ENCODE measurements around the gene CPT1A. TPM values are rescaled to one million over a fixed set of nuclear protein-coding genes. Genes with fewer than 3 reads are reported as not detected.

Gene CPT1A
- total RNA-seq, 1 donor from 2014 or later: 0.54 TPM

DNA sequence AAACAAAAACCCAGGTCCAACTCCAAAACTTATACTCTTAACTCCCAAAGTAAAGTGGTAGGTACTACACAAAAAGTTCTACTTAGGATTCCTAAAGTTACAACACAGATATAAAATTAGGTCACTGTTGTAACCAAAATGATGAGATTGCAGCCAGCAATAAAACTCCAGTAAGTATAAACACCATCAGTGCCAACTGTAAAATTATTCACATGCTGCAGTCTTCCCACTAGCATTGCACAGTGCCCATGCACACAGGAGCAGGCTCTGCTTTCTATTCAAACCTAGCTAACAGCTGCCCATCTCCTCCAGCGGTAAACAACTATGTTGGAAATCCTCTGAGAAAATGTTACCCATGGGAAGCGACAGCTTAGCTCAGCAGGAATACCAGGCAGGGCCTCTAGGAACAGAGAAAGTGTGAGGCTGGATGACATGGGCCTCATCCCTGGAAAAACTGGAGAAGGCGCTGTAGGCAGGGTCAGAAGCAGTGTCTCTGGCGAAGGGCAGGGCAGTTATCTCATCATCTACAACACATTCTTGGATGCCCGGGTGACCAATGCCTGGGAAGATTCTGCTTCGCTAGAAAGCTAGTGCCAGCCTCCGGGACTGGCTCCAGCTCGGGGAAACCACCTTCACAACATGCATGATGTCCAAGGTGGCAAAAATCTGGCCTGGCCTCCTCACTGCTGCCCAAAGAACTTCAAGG, 9.1 kb downstream of the CPT1A start:
- no peak overlapping the region for H3K4me3 Mint-ChIP-seq
- no peak overlapping the region for H3K27ac Mint-ChIP-seq (ENCODE audit: unreplicated experiment)
- peaks cover 48% of the 10 kb centered on the region for H3K27me3 Mint-ChIP-seq (ENCODE audit: low read depth)
- DNase-seq (ENCODE audit: low read depth, low spot score): no peak
- H3K4me1 Mint-ChIP-seq: peaks cover 2% of the 10 kb centered on the region
- no peaks in the 10 kb centered on the region for H3K36me3 Mint-ChIP-seq (ENCODE audit: low read depth)
- TF ChIP-seq, protein P1, sequence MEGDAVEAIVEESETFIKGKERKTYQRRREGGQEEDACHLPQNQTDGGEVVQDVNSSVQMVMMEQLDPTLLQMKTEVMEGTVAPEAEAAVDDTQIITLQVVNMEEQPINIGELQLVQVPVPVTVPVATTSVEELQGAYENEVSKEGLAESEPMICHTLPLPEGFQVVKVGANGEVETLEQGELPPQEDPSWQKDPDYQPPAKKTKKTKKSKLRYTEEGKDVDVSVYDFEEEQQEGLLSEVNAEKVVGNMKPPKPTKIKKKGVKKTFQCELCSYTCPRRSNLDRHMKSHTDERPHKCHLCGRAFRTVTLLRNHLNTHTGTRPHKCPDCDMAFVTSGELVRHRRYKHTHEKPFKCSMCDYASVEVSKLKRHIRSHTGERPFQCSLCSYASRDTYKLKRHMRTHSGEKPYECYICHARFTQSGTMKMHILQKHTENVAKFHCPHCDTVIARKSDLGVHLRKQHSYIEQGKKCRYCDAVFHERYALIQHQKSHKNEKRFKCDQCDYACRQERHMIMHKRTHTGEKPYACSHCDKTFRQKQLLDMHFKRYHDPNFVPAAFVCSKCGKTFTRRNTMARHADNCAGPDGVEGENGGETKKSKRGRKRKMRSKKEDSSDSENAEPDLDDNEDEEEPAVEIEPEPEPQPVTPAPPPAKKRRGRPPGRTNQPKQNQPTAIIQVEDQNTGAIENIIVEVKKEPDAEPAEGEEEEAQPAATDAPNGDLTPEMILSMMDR (conservative IDR thresholded peaks at IDR 0.05): no peak
- H3K9me3 Mint-ChIP-seq: no peaks in the 10 kb centered on the region

DNA sequence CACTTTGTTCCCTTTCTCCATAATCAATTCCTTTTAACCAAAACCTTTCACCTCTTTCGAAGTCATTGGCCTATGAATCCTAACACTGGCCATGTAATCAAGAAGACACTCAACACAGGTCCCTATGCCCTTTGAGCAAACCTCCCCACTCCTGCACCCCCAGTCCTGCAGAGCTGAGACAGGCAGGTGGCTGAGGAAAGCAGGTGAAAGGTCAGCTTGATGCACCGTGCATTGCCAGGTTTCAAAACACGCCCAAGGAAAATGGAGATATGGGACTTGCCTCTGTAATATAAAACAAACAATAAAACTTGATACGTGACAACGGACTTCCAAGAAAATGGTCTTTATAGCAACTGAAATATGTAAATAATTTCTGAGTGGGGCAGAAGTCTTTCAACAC, 10.6 kb downstream of the CPT1A start:
- Mint-ChIP-seq H3K36me3 (ENCODE audit: low read depth) (no peaks in the 10 kb centered on the region), H3K4me1 (no peaks in the 10 kb centered on the region), H3K27me3 (ENCODE audit: low read depth) (peaks cover 36% of the 10 kb centered on the region), H3K27ac (ENCODE audit: unreplicated experiment) (no peak overlapping the region), H3K9me3 (no peaks in the 10 kb centered on the region), H3K4me3 (no peak overlapping the region)
- TF ChIP-seq, protein P1 (conservative IDR thresholded peaks at IDR 0.05): no peak
- no peak for DNase-seq (ENCODE audit: low read depth, low spot score)

DNA sequence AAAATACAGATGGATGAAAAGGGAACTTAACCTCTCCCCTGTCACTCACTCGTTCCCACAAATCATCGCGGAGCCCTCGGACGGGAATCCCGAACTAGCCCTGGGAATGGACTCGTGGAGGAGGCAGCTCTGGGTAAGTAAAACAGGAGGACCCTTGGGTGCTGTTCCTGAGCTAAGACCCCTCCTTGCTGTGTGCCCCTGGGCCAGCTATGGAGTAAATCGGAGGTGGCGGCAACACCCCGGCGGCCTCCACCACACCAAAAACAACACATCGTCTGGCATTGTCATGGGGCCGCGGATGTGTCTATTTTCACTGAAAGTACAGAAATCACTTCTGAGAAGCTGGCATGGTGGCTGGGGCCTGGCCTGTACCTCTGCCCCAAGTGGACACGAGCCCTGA, 12.1 kb downstream of the CPT1A start:
- Mint-ChIP-seq H3K4me1 (no peaks in the 10 kb centered on the region), H3K36me3 (ENCODE audit: low read depth) (no peaks in the 10 kb centered on the region), H3K4me3 (no peak overlapping the region), H3K27ac (ENCODE audit: unreplicated experiment) (no peak overlapping the region), H3K27me3 (ENCODE audit: low read depth) (peaks cover 21% of the 10 kb centered on the region), H3K9me3 (no peaks in the 10 kb centered on the region)
- TF ChIP-seq, protein P1 (conservative IDR thresholded peaks at IDR 0.05): no peak
- DNase-seq (ENCODE audit: low read depth, low spot score): no peak

DNA sequence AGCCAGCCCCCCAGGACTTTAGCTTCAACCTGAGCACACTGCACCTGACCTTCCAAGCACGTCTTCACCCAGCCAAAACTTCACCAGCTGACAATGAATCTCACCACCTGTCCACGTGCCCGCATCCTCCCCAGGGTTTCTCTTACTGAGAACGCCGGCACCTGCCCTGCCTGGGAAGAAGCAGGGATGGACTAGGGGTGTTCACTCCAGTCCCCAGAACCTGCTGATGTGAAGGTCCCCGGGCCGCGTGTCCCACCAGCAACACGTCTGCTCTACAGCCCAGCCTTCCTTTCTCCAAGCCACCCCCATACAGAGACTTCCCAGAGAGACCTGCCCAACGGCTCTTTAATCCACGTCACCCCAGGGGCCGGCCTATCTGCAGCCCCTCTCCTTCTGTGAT, 12.8 kb downstream of the CPT1A start:
- Mint-ChIP-seq H3K4me3 (no peak overlapping the region), H3K27me3 (ENCODE audit: low read depth) (peaks cover 18% of the 10 kb centered on the region), H3K27ac (ENCODE audit: unreplicated experiment) (no peak overlapping the region), H3K4me1 (no peaks in the 10 kb centered on the region), H3K36me3 (ENCODE audit: low read depth) (no peaks in the 10 kb centered on the region), H3K9me3 (no peaks in the 10 kb centered on the region)
- TF ChIP-seq, protein P1 (conservative IDR thresholded peaks at IDR 0.05): no peak
- DNase-seq (ENCODE audit: low read depth, low spot score): no peak

DNA sequence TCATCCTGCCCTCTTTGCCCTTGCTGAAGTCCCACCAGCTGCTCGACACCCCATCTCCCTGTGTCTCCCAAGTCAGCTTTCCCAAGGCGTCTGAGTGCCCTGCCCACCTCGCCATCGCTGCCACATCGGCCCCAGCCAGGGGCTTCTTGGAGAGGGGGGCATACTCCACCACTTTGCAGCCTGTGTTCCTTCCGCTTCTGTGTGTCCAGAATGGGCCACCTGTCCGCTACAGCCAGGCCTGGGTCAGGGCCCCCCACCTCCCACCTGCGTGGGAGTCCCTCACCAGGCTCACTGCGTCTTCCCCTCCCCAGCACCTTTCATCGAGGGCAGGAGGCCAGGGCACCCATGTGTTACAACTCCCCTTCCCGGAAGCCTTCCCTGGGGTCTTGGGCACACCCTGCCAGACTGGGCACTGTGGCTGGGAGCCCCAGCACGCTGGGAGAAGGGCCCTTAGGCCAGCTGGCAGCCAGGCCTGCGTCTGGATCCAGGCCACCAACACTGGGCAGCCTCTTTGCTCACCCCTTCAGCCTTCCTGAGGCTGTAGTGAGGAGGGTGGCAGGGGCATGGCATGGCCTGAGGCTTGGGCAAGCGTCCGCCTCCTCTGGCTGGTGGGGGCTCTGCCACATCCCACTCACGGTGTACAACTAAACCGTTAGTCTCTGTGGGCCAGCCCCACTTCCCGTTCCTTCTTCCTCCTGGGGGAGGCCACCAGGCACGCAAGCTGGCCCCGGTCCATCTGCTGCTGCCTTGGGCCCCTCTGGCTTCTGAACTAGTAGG, 13.4 kb downstream of the CPT1A start:
- Mint-ChIP-seq H3K4me1 (no peaks in the 10 kb centered on the region), H3K36me3 (ENCODE audit: low read depth) (no peaks in the 10 kb centered on the region), H3K9me3 (no peaks in the 10 kb centered on the region), H3K27me3 (ENCODE audit: low read depth) (peaks cover 16% of the 10 kb centered on the region), H3K4me3 (no peak overlapping the region), H3K27ac (ENCODE audit: unreplicated experiment) (no peak overlapping the region)
- TF ChIP-seq, protein P1 (conservative IDR thresholded peaks at IDR 0.05): no peak
- DNase-seq (ENCODE audit: low read depth, low spot score): no peak

Measured in neural crest cell (in vitro differentiated cells).